Left hindlimb (tissue), 1 donor: ENCODE measurements around the gene GUSB.
"Not testable (repeated sequence)": the region's sequence is repeated elsewhere in the genome, so short reads cannot be mapped to it uniquely, and the experiment has no call there.

ENCODE experiments used
- DNase-seq: peaks from one replicate; pipeline ENCODE4 v3.0.0-alpha.2; 2018

GUSB gene

GRCh38 chr7:65974876-65975275, 7.1 kb downstream of the GUSB start:
- DNase-seq: no peak

- DNase-seq: no peak
These were observed 7.7 kb downstream of the GUSB start for GRCh38 chr7:65974191-65974801.

GRCh38 chr7:65972976-65973375, 9.0 kb downstream of the GUSB start:
- no peak for DNase-seq

- DNase-seq: no peak
These were observed 11.0 kb downstream of the GUSB start for GRCh38 chr7:65971021-65971420.

- no peak for DNase-seq
These were observed 13.5 kb downstream of the GUSB start for GRCh38 chr7:65968256-65969185.

GRCh38 chr7:65967361-65968155, 14.5 kb downstream of the GUSB start:
- DNase-seq: no peak

- DNase-seq: no peak
These were observed 15.9 kb downstream of the GUSB start for GRCh38 chr7:65966146-65966545.

- DNase-seq: not testable (repeated sequence)
These were observed 17.3 kb downstream of the GUSB start for GRCh38 chr7:65964671-65965070.

GRCh38 chr7:65962033-65962432, 20.0 kb downstream of the GUSB start:
- DNase-seq: no peak

- DNase-seq: no peak
These were observed 21.5 kb downstream of the GUSB start for GRCh38 chr7:65960351-65961074.

- DNase-seq: no peak
These were observed 26.3 kb downstream of the GUSB start for GRCh38 chr7:65955718-65956117.

GRCh38 chr7:65953890-65954450, 28.0 kb downstream of the GUSB start:
- DNase-seq: no peak

GRCh38 chr7:65953001-65953720, 28.9 kb downstream of the GUSB start:
- no peak for DNase-seq

- DNase-seq: no peak
These were observed 30.0 kb downstream of the GUSB start for GRCh38 chr7:65951837-65952578.

GRCh38 chr7:65946904-65947303, 35.1 kb downstream of the GUSB start:
- DNase-seq: no peak

- not testable (repeated sequence) for DNase-seq
These were observed 36.2 kb downstream of the GUSB start for GRCh38 chr7:65945787-65946186.

- no peak for DNase-seq
These were observed 43.6 kb downstream of the GUSB start for GRCh38 chr7:65938336-65938895.

- no peak for DNase-seq
These were observed 44.7 kb downstream of the GUSB start for GRCh38 chr7:65937296-65937695.

- no peak for DNase-seq
These were observed 50.3 kb downstream of the GUSB start for GRCh38 chr7:65931685-65932084.
